BJ (cell line): ENCODE data around the gene PHLDA3. TPM values are rescaled to one million over a fixed set of nuclear protein-coding genes. Genes with fewer than 3 reads are reported as not detected.

Experiments
- CTCF ChIA-PET: fragments of 350-600 bp; formaldehyde crosslinking; extraction: SDS; loops from one replicate; lab custom pipeline; 2021; ENCODE audit warnings: antibody characterized with exemption, inconsistent platforms; lab: Yijun Ruan, JAX
- POLR2A ChIA-PET: fragments of 300-600 bp; sonication (Branson Sonifier 250); formaldehyde crosslinking; extraction: SDS; loops from one replicate; lab custom pipeline; 2021; ENCODE audit warnings: antibody characterized with exemption; lab: Charles Lee
- DNase-seq: peaks from one replicate; pipeline ENCODE4 v3.0.0-alpha.2; 2011; ENCODE audit warnings: low read depth
- H3K27me3 ChIP-seq: 2 replicates; pipeline ENCODE4 v1.6.0; 2011; ENCODE audit warnings: low read length; ENCODE audit not compliant: control insufficient read depth, insufficient read depth
- H3K36me3 ChIP-seq: 2 replicates; pipeline ENCODE4 v1.5.1; 2011; ENCODE audit warnings: low read length; ENCODE audit not compliant: control insufficient read depth, insufficient read depth
- H3K4me3 ChIP-seq: 2 replicates; pipeline ENCODE4 v1.5.1; 2011; ENCODE audit warnings: low read depth, mild to moderate bottlenecking, control low read depth, low read length
- polyA plus RNA-seq: library from polyadenylated mRNA; depleted of rRNA; stranded (reverse); fragments of >200 nt; gene quantifications from 2 replicates; pipeline ENCODE4 v1.2.3, GENCODE V29; 2011
- TF ChIP-seq, protein P1 (sequence below): IDR thresholded peaks from 2 replicates; pipeline ENCODE4 v1.5.1; 2011; ENCODE audit warnings: low read depth, mild to moderate bottlenecking, control low read depth, inconsistent platforms, low read length, moderate library complexity; ENCODE audit not compliant: insufficient read depth

PHLDA3 gene
- polyA plus RNA-seq, 1 experiment, result 130 TPM

DNA sequence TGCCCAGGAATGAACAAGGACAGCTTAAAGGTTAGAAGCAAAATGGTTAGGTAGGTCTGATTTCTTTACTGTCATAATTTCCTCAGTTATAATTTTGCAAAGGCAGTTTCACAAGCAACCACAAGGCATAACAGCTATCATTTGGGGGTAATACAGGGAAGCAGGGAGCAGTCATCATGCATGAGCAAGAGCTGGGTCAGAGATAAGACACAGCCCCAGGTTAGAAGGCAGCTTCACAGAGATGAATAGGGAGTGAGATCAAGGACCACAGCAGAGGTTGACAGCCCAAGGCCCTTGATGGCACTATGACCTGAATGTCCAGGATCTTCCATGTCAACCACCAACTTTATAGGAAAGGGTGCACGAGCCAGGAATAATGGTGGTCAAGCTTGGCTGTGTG is 46.9 kb upstream of the PHLDA3 start:
- no peak for DNase-seq
- no peaks in the 10 kb centered on the region for H3K27me3 ChIP-seq
- POLR2A ChIA-PET, result interaction anchor here (0.6 kb wide), 1 partner anchor 457 kb away, joined by 3 read pairs; no protein-coding TSS in a partner anchor
- CTCF ChIA-PET, result interaction anchor here (0.6 to 27.3 kb wide), 10 partner anchors 10 to 274 kb away, joined by 3 to 650 read pairs (median 3); no protein-coding TSS in a partner anchor
- no peaks in the 10 kb centered on the region for H3K36me3 ChIP-seq
- H3K4me3 ChIP-seq, result no peak overlapping the region
- TF ChIP-seq, protein P1, sequence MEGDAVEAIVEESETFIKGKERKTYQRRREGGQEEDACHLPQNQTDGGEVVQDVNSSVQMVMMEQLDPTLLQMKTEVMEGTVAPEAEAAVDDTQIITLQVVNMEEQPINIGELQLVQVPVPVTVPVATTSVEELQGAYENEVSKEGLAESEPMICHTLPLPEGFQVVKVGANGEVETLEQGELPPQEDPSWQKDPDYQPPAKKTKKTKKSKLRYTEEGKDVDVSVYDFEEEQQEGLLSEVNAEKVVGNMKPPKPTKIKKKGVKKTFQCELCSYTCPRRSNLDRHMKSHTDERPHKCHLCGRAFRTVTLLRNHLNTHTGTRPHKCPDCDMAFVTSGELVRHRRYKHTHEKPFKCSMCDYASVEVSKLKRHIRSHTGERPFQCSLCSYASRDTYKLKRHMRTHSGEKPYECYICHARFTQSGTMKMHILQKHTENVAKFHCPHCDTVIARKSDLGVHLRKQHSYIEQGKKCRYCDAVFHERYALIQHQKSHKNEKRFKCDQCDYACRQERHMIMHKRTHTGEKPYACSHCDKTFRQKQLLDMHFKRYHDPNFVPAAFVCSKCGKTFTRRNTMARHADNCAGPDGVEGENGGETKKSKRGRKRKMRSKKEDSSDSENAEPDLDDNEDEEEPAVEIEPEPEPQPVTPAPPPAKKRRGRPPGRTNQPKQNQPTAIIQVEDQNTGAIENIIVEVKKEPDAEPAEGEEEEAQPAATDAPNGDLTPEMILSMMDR, result no peak

- H3K36me3 ChIP-seq, result no peaks in the 10 kb centered on the region
- H3K27me3 ChIP-seq, result no peaks in the 10 kb centered on the region
- H3K4me3 ChIP-seq, result no peak overlapping the region
- ChIA-PET CTCF (interaction anchor here (0.6 to 27.3 kb wide), 7 partner anchors 11 to 275 kb away, joined by 3 to 650 read pairs (median 4); no protein-coding TSS in a partner anchor), POLR2A (no interaction called here)
- DNase-seq, result no peak
- TF ChIP-seq, protein P1, result no peak
Observed at GRCh38 chr1:201515062-201515750, 46.2 kb upstream of the PHLDA3 start.

GRCh38 chr1:201514466-201514865 is 45.5 kb upstream of the PHLDA3 start:
- Histone ChIP-seq H3K4me3 (no peak overlapping the region), H3K36me3 (no peaks in the 10 kb centered on the region), H3K27me3 (no peaks in the 10 kb centered on the region)
- ChIA-PET POLR2A (no interaction called here), CTCF (interaction anchor here (0.5 to 27.3 kb wide), 16 partner anchors 8 to 460 kb away, joined by 3 to 650 read pairs (median 12); no protein-coding TSS in a partner anchor)
- no peak for DNase-seq
- TF ChIP-seq, protein P1, result no peak

GRCh38 chr1:201513498-201514243 is 44.7 kb upstream of the PHLDA3 start:
- DNase-seq, result no peak

More at GRCh38 chr1:201513498-201514243, 44.7 kb upstream of the PHLDA3 start:
- TF ChIP-seq, protein P1, result no peak
- Histone ChIP-seq H3K27me3 (no peaks in the 10 kb centered on the region), H3K36me3 (no peaks in the 10 kb centered on the region), H3K4me3 (no peak overlapping the region)
- ChIA-PET POLR2A (interaction anchor here (0.6 to 0.7 kb wide), 2 partner anchors 31 to 44 kb away, joined by 3 read pairs; partner anchors contain the start of gene PHLDA3), CTCF (interaction anchor here (0.6 to 27.3 kb wide), 35 partner anchors 8 to 246 kb away, joined by 3 to 650 read pairs (median 5); partner anchors contain the start of gene PHLDA3)
